ENCODE data around the gene GRB10. TPM values are rescaled to one million over a fixed set of nuclear protein-coding genes. Genes with fewer than 3 reads are reported as not detected.
"Not testable (repeated sequence)": the region's sequence is repeated elsewhere in the genome, so short reads cannot be mapped to it uniquely, and the experiment has no call there.

The GRB10 gene
- total RNA-seq, 1 experiment from 2014 or later = 68.2 TPM

GRCh38 chr7:50580057-50580456, 202.6 kb downstream of the GRB10 start:
- no peak overlapping the region for H3K27ac Mint-ChIP-seq (ENCODE audit: low read depth, unreplicated experiment)
- intact Hi-C loops (cut with micrococcal nuclease) = no loop called here
- no peaks in the 10 kb centered on the region for H3K4me1 Mint-ChIP-seq (ENCODE audit: insufficient read depth, unreplicated experiment)
- ChIA-PET POLR2A (no interaction called here), CTCF (interaction anchor here (0.7 kb wide), 1 partner anchor 77 kb away, joined by 3 read pairs; no protein-coding TSS in a partner anchor)
- H3K4me3 Mint-ChIP-seq (ENCODE audit: unreplicated experiment) = no peak overlapping the region
- H3K36me3 Mint-ChIP-seq (ENCODE audit: insufficient read depth, unreplicated experiment) = no peaks in the 10 kb centered on the region
- TF ChIP-seq CTCF (IDR thresholded peaks at IDR 0.05; ENCODE audit: unreplicated experiment) = no peak
- H3K9me3 Mint-ChIP-seq (ENCODE audit: unreplicated experiment) = peaks cover 13% of the 10 kb centered on the region
- H3K27me3 Mint-ChIP-seq (ENCODE audit: insufficient read depth, unreplicated experiment) = peaks cover 9% of the 10 kb centered on the region
- DNase-seq (ENCODE audit: unreplicated experiment) = no peak
- BruUV-seq (replicated peaks) = no TSS peak

- intact Hi-C loops (cut with micrococcal nuclease); CTCF ChIA-PET; H3K4me1 Mint-ChIP-seq (ENCODE audit: insufficient read depth, unreplicated experiment); H3K36me3 Mint-ChIP-seq (ENCODE audit: insufficient read depth, unreplicated experiment); H3K4me3 Mint-ChIP-seq (ENCODE audit: unreplicated experiment); H3K9me3 Mint-ChIP-seq (ENCODE audit: unreplicated experiment); H3K27ac Mint-ChIP-seq (ENCODE audit: low read depth, unreplicated experiment); DNase-seq (ENCODE audit: unreplicated experiment); BruUV-seq (replicated peaks); POLR2A ChIA-PET: not testable (repeated sequence)
- H3K27me3 Mint-ChIP-seq (ENCODE audit: insufficient read depth, unreplicated experiment) = peaks cover 22% of the 10 kb centered on the region
These were observed 204.6 kb downstream of the GRB10 start for GRCh38 chr7:50578105-50578504.

GRCh38 chr7:50577569-50577968, 205.1 kb downstream of the GRB10 start:
- Mint-ChIP-seq H3K4me3 (ENCODE audit: unreplicated experiment) (no peak overlapping the region), H3K4me1 (ENCODE audit: insufficient read depth, unreplicated experiment) (no peaks in the 10 kb centered on the region), H3K9me3 (ENCODE audit: unreplicated experiment) (peaks cover under 1% of the 10 kb centered on the region), H3K36me3 (ENCODE audit: insufficient read depth, unreplicated experiment) (no peaks in the 10 kb centered on the region), H3K27me3 (ENCODE audit: insufficient read depth, unreplicated experiment) (peaks cover 22% of the 10 kb centered on the region), H3K27ac (ENCODE audit: low read depth, unreplicated experiment) (no peak overlapping the region)
- no peak for TF ChIP-seq CTCF (IDR thresholded peaks at IDR 0.05; ENCODE audit: unreplicated experiment)
- intact Hi-C loops (cut with micrococcal nuclease) = no loop called here
- BruUV-seq (replicated peaks) = no TSS peak
- POLR2A ChIA-PET = no interaction called here
- CTCF ChIA-PET = no interaction called here
- DNase-seq (ENCODE audit: unreplicated experiment) = no peak

DNA sequence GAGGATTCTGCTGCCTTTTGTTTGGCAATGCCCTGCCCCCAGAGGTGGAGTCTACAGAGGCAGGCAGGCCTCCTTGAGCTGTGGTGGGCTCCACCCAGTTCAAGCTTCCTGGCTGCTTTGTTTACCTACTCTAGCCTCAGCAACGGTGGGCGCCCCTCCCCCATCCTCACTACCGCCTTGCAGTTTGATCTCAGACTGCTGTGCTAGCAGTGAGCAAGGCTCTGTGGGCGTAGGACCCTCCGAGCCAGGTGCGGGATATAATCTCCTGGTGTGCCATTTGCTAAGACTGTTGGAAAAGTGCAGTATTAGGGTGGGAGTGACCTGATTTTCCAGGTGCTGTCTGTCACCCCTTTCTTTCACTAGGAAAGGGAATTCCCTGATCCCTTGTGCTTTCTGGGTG, 206.3 kb downstream of the GRB10 start:
- intact Hi-C loops (cut with micrococcal nuclease); CTCF ChIA-PET; POLR2A ChIA-PET; H3K4me3 Mint-ChIP-seq (ENCODE audit: unreplicated experiment); H3K36me3 Mint-ChIP-seq (ENCODE audit: insufficient read depth, unreplicated experiment); H3K4me1 Mint-ChIP-seq (ENCODE audit: insufficient read depth, unreplicated experiment); DNase-seq (ENCODE audit: unreplicated experiment); H3K9me3 Mint-ChIP-seq (ENCODE audit: unreplicated experiment); H3K27ac Mint-ChIP-seq (ENCODE audit: low read depth, unreplicated experiment); BruUV-seq (replicated peaks): not testable (repeated sequence)
- peaks cover 22% of the 10 kb centered on the region for H3K27me3 Mint-ChIP-seq (ENCODE audit: insufficient read depth, unreplicated experiment)

- no TSS peak for BruUV-seq (replicated peaks)
- TF ChIP-seq CTCF (IDR thresholded peaks at IDR 0.05; ENCODE audit: unreplicated experiment) = no peak
- no peaks in the 10 kb centered on the region for H3K9me3 Mint-ChIP-seq (ENCODE audit: unreplicated experiment)
- no peak overlapping the region for H3K4me3 Mint-ChIP-seq (ENCODE audit: unreplicated experiment)
- H3K36me3 Mint-ChIP-seq (ENCODE audit: insufficient read depth, unreplicated experiment) = no peaks in the 10 kb centered on the region
- POLR2A ChIA-PET = interaction anchor here (1.5 kb wide), 1 partner anchor 23 kb away, joined by 3 read pairs; no protein-coding TSS in a partner anchor
- CTCF ChIA-PET = no interaction called here
- H3K27ac Mint-ChIP-seq (ENCODE audit: low read depth, unreplicated experiment) = no peak overlapping the region
- DNase-seq (ENCODE audit: unreplicated experiment) = no peak
- intact Hi-C loops (cut with micrococcal nuclease) = no loop called here
- H3K4me1 Mint-ChIP-seq (ENCODE audit: insufficient read depth, unreplicated experiment) = no peaks in the 10 kb centered on the region
- H3K27me3 Mint-ChIP-seq (ENCODE audit: insufficient read depth, unreplicated experiment) = peaks cover 22% of the 10 kb centered on the region
These were observed 214.9 kb downstream of the GRB10 start for GRCh38 chr7:50567715-50568261.
